Hematopoietic multipotent progenitor cell treated with erythropoietin and hydrocortisone succinate and interleukin-3 and kit ligand, for 8 days (in vitro differentiated cells): ENCODE data around the gene CMIP.

Experiments
- DNase-seq: peaks from one replicate; pipeline ENCODE4 v3.0.0-alpha.2; 2015

Gene CMIP

DNA sequence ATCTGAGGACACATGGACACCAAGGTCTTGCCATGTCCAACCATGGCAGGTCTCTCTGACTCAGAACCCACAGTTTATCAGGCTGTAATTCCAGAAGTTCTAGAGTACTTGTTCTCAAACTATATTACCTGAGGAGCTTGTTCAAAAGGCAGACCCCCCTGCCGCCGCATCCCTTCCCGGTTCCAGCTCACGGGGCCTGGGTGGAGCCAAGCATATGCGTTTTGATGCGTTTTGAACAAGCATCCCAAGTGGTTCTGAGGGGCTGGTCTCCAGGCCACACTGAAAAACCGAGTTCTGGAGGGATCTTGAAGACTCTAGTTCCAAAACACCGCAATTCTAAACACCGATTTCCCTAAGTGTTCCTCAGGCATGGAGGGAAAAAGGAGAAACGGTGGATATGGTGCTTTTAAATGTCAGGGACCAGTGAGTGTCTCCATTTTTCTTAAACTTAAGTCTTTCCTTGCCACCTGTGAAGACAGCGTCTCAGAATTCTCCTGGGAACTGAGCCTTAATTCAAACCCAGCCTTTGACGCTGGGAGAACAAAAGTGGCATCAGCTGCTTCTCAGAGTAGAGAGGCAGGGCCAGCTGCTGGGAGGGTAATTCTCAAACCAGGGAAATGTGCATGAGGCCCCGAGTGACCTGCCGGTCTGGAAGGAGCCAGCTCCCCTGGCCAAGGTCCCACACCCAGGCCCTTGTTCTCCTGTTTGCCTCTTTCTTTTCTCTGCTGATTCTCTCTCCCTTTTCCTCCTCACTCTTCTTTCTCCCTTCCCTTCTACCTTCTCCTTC lies 250.1 kb downstream of the CMIP start:
- DNase-seq, result no peak

DNA sequence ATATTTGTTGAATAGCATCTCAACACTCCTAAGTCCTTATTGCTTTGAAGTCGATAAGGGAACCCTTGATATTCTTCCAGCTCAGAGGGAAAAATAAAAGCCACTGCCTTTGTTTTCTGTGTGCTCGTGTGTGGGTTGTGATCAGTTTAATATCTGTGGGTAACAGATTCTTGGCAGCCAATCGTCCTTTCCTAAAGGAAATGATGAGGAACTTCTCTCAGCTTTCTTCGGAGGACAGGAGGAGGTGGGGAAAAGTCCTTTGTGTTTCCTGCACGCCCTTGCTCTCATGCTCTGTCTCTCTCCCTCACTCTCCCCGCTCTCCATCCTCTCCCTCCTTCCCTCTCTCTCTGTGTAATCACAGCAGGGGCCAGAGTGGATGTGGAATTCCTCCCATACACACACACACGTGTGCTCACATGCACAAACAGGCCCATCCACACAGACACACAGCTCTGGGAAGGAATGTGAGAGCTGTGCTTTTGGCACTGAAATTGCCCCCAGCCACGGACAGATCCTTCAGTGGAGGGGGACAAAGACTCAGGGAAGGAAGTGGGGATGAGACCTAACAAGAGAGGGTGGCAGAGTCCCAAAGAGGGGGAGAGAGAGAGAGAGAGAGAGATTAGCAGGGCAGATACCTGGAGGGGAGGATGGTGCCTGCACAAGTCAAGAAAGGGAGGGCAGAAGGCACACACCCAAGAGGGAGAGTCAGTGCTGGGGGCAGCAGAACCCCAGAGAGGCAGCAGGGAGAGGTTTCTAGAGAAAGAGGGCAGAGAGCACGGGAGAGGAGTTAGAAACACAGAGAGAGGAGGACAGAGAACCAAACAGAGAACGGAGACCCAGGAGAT lies 250.9 kb downstream of the CMIP start:
- peak; percentile 77 for DNase-seq

DNA sequence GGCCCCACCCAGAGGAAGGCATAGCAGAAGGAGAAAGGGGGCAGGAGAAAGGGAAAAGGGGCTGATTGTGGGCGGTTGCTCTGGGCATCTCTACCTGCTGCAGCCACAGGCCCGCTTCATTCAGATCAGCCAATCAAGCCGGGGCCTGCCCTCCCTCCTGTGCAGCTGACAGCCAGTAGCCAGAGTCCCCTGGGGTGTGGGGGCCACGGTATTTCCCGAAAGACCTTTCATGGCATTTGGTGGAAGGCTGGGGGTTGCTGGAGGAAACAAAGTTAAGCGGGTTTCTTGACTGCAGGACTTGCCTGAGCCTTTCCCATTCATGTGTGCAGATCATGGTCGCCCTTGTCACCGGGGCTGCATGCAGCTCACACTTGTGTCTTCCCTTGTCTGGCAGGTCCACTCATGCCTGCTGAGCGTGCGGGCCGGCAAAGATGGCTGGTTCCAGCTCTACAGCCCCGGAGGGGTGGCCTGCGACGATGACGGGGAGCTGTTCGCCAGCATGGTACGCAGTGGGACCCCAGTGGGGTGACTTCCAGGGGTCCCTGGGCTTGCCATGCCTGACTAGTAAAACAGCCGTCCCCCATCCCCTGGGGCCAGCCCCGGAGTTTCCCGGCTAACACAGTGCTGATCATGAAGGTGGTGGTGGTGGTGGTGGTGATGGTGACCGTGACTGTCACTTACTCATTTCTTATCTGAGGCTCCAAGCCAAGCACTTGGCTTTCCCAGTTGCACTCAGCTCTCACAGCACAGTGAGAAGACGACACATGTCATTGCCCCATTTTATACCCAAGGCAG lies 251.8 kb downstream of the CMIP start:
- DNase-seq, result peak; percentile 89

DNA sequence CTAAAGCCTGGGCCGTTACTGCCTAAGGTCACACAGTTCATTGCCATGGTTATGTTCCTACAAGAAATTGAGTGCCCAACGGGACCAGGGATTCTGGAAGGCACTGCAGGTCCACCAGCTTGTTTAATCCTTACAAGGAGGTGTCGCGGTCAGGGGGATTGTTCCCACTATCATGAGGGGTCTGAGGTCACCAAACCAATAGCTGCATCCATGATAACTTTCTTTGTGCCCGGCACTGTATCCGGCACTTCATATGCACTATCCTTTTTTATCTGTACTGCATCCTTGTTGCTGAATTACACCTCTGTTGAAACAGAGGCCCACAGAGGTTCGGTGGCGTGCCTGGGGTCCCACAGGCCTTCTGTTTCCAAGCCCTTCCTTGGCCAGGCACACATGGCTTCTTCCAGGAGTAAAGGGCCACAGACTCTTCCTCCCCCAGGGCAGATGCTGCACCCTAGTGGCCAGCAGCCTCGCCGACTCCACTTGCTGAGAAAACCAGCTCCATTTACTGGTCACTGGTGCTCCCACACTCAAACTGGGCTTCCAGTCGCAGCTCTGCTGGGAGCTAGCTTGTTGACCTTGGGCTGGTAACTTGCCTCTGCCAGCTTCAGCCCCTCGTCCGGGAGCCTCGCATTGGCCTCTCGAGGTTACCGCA lies 252.5 kb downstream of the CMIP start:
- DNase-seq, result peak; percentile 89

DNA sequence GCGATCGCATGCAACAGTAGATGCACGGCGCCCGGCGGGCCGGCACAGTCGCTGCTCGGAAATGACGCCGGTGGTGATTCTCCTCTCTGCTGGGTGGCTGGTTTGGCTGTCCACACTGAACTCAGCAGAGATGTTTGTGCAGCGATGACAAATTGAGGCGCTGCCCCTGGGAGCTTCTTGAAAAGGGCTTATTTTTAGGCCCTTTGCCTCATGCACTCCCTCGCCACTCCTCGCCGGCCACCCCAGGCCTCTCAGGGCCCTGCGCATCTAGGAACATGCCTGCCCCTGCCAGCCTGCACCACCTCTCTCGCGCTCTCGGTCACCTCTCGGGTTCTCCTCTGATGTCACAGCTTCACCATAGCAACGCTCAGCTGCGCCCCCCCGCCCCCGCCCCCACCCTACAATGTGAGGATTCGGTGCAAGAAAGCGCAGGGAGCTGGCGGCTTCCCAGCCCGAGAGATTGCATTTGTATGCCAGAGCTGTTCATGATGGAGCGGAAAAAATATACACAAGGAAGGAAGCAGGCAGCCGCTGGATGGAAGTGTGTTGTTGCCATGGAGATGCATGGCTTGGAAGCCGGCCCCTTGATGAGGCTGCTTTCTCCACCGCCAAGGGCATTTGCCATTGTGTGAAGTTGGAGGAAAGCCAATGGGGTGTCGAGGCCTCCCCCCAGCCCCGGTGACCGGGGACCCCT lies 253.2 kb downstream of the CMIP start:
- no peak for DNase-seq

DNA sequence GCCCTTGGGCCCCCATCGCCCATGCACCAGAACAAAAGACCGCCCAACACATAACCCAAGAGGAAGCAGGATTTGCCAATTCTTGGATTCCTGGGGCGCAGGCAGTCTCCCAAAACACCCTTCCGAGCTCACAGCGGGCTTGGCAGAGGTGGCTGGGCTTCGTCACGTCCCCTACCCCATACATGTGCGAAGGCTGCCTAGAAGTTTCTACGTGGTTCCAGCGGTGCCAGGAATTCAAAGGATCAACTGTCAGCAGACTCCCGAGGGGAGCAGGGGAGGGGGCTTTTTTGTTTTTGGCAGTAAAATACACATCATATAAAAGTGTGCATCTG lies 253.7 kb downstream of the CMIP start:
- DNase-seq, result no peak

DNA sequence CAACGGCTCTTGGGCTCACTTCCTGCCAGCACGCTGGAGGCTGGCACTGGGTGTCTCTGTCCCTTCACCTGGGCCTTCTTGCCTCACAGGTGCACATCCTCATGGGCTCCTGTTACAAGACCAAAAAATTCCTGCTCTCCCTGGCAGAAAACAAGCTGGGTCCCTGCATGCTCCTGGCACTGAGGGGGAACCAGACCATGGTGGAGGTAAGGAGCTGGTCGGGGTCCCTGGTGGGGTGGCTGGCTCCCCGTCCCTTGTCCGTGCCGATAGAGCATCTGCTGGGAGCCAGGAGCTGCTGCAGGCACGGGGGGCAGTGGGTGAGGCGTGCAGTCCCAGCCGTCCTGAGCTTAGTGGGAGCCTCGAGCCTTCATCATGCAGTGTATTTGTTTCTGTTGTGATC lies 255.0 kb downstream of the CMIP start:
- DNase-seq, result no peak

DNA sequence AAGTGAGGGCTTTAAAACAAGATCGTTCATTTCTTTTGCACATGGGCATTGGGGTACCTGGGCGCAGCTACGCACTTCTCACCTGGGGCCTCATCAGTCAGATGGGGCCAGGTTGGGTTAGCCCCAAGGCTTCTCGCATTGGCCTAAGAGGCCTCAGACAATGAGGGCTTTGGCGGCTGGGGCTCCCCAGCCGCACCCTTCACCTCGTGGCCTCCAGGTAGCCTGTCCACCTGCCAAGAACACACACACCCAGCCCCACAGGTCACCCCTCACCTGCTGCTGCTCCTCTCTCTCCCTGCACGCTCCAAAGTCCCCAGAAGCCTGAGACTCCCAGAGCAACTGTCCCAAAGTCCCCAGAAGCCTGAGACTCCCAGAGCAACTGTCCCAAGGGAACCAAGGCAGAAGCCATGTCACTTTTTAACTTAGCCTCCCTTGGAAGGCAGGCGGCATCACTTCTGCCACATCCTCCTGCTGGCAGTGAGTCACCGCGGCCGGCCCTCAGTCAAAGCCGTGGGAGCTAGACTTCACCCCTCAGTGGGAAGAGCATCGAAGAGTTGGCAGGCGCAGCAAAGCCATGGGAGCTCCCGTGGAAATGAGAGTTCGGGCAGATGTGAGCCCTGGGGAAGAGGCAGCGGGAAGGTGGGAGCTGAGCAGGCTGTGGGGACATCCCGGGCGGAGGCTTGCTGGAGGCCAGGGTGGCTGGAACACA lies 255.6 kb downstream of the CMIP start:
- DNase-seq, result no peak

DNA sequence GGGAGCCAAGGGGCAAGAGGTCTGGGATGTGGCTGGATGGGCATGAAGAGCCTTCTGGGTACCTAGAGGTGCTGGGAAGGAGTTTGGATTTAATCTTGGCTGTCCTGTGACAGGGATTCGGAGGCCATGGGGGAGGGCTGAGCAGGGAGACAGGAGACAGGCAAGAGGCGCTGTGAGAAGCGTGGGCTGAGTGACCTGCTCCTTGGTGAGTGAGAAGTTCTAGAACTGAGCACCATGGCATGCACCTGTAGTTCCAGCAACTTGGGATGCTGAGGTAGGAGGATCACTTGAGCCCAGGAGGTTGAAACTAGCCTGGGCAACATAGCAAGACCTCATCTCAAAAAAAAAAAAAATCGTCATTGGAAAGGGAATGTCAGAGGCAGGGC lies 256.2 kb downstream of the CMIP start:
- no peak for DNase-seq

DNA sequence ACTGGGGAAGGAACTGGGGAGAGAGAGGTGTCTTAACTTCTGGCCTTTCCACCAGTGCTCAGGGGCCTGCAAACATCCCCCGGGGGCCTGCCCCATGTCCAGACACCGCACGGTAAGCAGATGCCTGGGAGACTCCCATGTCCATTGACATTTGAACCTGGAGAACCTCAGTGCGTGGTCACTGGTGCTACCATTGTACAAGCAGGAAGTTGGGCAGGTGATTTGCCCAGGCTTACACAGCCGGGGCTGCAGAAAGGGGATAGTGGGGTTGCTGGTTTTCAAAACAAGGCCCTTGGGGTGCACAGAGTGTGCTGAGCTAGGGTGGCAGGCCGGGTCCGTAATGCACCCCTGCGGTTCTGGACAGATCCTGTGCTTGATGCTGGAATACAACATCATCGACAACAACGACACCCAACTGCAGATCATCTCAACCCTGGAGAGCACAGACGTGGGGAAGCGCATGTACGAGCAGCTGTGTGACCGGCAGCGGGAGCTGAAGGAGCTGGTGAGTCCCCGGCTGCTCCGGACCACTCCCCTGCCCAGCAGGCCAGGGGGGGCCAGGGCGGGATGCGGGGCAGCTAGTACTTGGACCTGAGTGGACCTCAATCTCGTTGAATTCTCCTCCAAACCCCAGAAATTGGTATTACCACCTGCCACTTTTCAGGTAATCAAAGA lies 256.8 kb downstream of the CMIP start:
- DNase-seq, result no peak

DNA sequence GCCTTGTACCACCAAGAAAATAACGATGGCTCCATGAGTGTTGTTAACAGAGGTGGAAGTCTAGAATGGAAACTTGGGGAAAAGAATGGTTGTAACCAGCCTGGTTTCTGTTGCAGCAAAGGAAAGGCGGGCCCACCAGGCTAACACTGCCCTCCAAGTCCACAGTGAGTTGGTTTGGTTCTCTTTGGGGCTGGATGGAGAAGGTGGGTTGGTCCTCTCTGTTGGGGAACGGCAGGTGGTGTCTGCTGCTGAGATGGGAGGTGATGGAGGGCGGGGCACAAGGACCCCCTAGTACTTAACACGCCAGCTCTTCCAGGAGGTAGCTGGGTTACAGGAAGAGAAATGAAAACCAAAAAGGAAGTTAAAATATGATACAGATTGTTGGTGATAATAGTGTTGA lies 257.9 kb downstream of the CMIP start:
- DNase-seq, result no peak

DNA sequence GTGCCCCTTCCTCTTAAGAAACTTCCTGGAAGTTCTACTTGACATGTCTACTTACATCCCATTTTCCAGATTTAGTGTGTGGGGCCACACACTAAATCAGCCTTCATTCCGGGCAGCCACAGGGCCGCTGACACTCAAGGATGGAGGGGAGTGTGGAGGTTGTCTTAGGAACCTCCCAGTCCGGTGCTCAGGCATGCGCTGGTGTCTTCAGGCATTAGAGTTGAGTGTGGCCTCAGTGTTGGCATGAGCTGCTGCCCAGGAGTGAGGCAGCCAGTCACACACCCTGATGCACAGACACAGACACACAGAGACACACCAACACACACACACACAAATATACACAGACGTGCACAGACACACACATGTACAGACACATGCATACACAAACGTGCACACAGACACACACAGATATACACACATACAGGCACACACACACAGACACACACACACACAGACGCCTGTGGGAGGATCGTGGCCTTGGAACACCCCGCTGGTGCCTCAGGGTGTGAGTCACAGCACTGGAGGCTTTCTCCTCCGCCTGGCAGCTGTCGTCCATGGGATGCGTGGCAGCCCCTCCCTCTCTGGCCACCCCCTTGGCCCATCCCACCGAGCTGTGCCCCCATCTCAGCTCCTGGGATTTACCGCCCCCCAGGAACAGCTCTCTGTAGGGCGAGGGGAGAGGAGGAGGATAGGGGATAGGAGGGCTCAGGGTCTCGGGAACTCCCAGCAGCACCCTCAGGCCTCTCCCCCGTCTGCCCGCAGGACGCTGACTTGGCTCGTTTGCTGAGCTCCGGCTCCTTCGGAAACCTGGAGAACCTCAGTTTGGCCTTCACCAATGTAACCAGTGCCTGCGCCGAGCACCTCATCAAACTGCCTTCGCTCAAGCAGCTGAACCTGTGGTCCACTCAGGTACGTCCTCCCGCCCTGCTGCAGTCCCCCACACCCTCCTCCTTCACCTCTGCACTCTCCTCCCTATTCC lies 258.9 kb downstream of the CMIP start:
- no peak for DNase-seq

DNA sequence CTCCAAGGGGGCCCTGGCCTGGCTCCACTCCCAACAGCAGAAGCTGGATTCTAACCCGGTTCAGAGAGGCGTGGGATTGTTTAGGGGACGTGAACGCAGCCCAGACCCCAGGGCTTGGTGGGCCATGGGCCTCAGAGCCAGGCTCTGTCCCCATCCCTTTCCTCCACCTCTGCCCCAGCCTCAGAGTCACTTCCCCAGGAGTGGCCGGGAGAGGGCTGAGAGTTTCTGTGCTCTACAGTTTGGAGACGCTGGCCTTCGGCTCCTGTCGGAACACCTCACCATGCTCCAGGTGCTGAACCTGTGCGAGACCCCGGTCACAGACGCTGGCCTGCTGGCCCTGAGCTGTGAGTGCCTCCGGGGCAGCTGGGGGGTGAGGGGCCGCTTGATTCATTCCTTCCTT lies 260.7 kb downstream of the CMIP start:
- DNase-seq, result no peak

DNA sequence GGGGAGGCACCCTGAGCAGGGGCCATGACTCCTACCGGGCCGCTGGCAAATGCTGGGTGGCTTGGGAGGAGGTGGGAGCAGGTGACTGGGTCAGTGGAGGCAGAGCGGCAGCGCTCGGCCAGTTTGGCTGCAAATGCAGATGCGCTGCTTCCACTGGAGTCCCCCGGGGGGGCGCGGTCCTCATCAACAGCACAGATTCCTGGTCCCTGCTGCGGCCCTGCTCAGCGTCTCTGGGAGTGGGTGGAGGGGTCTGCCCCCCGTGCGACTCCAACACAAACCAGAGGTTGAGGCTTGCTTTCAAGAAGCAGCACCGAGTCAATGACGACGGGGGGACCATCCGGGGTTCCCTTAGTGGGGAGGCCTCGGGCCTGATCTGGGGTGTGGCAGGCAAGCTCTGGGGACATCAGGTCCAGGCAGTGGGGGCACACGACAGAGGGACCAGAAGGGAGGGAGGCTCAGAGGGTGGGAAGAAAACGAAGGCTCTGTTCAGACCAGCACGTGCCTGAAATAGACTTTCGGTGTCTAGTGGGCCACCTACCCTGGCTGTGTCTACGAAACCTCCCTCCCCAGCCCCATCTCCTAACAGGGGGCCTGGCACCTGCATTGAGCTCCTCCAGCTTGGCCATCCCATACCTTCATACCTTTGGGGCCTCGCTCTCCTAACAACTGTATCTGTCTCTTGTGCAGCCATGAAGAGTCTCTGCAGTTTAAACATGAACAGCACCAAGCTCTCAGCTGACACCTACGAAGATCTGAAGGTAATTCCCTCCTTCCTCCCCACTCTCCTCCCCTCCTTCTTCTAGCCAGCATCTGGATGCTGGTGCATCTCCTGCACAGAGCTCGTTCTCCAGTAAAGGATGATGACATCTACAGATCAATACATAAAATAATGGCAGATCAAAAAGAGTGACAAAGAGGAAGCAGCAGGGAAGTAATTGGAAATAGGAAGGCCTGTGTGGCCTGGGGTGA lies 262.0 kb downstream of the CMIP start:
- no peak for DNase-seq

DNA sequence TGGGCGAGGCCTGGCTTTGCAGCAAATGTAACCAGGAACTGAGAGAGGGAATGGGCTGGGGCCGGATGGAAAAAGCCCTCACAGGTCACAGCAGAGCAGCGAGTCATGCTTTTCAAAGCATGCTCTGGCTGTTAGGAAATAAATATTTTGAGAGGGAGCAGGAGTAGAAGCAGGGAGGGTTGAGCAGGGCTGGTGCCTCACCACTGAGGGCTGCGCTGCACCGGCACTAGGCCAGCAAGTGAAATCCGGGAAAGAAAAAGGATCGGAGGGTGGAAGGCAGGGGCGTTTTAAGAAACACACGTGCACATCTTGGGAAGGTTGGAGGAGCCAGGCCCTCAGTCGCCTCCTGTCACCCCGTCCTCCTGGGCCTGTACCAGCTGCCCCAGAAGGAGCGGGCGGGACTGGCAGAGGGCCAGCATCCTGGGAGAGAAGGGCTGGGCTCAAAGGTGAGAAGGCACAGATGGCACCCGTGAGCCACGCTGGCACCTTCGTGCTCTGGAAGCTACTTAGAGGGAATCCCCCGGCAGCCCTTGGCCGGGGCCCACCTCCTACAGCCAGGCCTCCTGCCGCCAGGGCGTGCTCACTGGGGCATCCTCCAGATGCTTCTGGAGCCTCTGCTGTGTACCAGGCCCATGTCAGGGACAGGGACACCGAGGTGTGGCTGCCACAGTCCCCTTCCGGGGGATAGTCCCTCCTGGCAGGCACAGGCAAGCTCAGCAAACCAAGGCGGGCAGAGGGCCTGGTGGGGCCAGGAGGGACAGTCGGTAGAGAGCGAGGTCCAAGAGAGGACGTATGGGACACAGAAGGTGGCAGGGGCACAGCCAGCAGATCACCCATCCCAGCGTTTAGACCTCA lies 263.0 kb downstream of the CMIP start:
- no peak for DNase-seq

DNA sequence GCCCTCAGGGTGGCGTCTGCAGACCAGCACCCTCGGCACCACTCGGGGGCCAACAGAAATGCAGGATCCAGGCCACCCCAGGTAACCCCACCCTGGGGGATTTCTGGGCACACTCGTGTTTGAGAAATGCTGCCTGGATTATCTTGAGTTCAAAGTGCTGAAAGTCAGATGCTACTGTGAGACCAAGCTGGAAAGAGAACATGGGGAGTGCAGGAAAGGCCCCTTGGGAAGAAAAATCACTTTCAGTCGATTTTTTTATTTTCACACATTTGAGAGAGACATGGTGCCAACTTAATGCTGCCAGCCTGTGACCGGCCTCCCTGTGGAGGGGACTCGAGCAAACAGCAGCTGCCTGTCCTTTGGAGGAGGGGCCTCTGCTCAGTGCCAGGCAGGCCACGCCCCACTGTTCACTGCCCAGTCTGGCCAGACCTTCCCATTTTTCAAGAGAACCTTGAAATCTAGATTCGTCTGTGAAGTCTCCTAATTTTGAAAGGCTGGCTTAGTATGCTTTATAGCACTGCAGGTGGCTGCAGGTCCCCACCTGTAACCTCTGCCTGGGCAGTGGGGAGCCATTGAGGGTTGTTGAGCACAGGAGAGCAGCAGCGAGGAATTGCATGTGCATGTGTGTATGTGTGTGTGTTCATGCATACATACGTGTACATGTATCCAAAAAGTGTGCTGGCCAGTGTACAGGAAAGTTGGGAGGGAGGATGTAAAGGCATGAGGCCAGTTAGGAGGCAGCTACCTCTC lies 263.8 kb downstream of the CMIP start:
- DNase-seq, result no peak
